Mesendoderm (in vitro differentiated cells): ENCODE results near the gene TDRD3.

ENCODE experiments used
- DNase-seq: peaks from one replicate; pipeline ENCODE4 v3.0.0; 2013
- H2AK5ac ChIP-seq: 2 replicates; pipeline ENCODE4 v1.6.1; 2013; ENCODE audit warnings: low read length, inconsistent platforms
- H2BK120ac ChIP-seq: 2 replicates; pipeline ENCODE4 v1.6.1; 2013; ENCODE audit warnings: low read depth, mild to moderate bottlenecking, low read length, moderate library complexity, mixed read lengths
- H2BK15ac ChIP-seq: replicated peaks from 2 replicates; pipeline ENCODE4 v1.6.1; 2013; ENCODE audit warnings: low read depth, mild to moderate bottlenecking, moderate library complexity
- H2BK5ac ChIP-seq: 2 replicates; pipeline ENCODE4 v1.6.1; 2013; ENCODE audit warnings: low read length, inconsistent platforms
- H3K18ac ChIP-seq: 2 replicates; pipeline ENCODE4 v1.6.1; 2013; ENCODE audit warnings: mild to moderate bottlenecking, low read length, mixed read lengths
- H3K23ac ChIP-seq: one replicate; pipeline ENCODE4 v1.6.1; 2013; ENCODE audit warnings: low read length
- H3K27ac ChIP-seq: 2 replicates; pipeline ENCODE4 v1.5.1; 2013; ENCODE audit warnings: low read depth, mild to moderate bottlenecking, inconsistent platforms, low read length, moderate library complexity
- H3K27me3 ChIP-seq: 2 replicates; pipeline ENCODE4 v1.6.1; 2013; ENCODE audit warnings: low read length, control low read depth, mild to moderate bottlenecking, inconsistent platforms; ENCODE audit not compliant: insufficient read depth, poor library complexity
- H3K36me3 ChIP-seq: 2 replicates; pipeline ENCODE4 v1.6.1; 2013; ENCODE audit warnings: low read length, inconsistent platforms; ENCODE audit not compliant: control insufficient read depth, insufficient read depth
- H3K4ac ChIP-seq: one replicate; pipeline ENCODE4 v1.6.1; 2013; ENCODE audit warnings: low read depth, mild to moderate bottlenecking, low read length, moderate library complexity
- H3K4me1 ChIP-seq: 2 replicates; pipeline ENCODE4 v1.6.1; 2013; ENCODE audit warnings: low read depth, low read length, inconsistent platforms; ENCODE audit not compliant: control insufficient read depth
- H3K4me2 ChIP-seq: 2 replicates; pipeline ENCODE4 v1.6.1; 2013; ENCODE audit warnings: low read length
- H3K4me3 ChIP-seq: 2 replicates; pipeline ENCODE4 v1.5.1; 2013; ENCODE audit warnings: mild to moderate bottlenecking, low read length
- H3K56ac ChIP-seq: one replicate; pipeline ENCODE4 v1.6.1; 2013; ENCODE audit warnings: low read length
- H3K79me1 ChIP-seq: 2 replicates; pipeline ENCODE4 v1.6.1; 2013; ENCODE audit warnings: low read length, inconsistent platforms
- H3K79me2 ChIP-seq: 2 replicates; pipeline ENCODE4 v1.6.1; 2013; ENCODE audit warnings: mild to moderate bottlenecking, low read length; ENCODE audit not compliant: control insufficient read depth, insufficient read depth
- H3K9ac ChIP-seq: 2 replicates; pipeline ENCODE4 v1.6.1; 2013; ENCODE audit warnings: low read length, inconsistent platforms
- H4K5ac ChIP-seq: one replicate; pipeline ENCODE4 v1.6.1; 2013; ENCODE audit warnings: low read length
- H4K8ac ChIP-seq: one replicate; pipeline ENCODE4 v1.6.1; 2013; ENCODE audit warnings: low read depth, mild to moderate bottlenecking, control low read depth, low read length, moderate library complexity
- WGBS: extraction: QIAGEN DNeasy Blood & Tissue Kit; methylation state at CpG from one replicate; pipeline ENCODE4 v1.1.7; 2013; ENCODE audit warnings: low lambda C conversion rate, missing lambda C conversion rate; ENCODE audit not compliant: insufficient coverage; ENCODE audit errors: extremely low coverage; 5-methylcytosine and 5-hydroxymethylcytosine counted together

Gene TDRD3

DNA sequence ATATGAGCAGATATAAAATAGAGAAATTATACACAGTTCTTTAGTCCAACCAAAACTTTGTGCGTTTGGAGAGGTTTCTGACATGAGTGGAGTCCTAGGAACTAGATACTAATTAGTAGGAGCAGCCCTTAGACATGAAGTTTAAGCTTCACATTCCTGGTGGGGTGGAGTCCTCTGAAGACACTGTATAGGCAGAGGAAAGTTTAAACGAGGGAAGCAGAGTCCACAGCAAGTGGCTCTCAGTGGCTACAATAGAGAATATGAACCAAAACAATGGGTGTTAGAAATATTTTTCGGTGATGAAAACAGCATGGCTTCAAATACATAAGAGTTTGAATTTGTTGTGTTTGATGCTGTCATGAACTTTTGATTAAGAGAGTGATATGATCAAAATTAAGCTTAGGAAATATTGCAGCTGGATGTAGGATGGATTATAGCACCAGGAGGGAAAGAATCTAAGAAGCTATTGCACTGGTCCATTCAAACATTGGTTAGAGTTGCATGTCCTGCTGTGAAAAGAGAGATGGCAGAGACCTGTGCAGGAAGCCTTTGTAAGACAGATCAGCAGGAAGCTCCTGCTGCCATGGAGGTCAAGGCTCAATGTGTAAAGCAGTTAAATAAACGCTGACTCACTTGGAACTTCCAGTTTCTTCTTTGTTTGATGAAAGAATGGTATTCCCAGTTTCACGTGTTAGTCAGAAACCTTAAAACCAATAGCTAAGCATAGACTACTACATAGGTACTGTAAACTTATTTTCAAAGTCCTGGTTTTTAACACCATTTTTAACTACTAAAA, 175.2 kb downstream of the TDRD3 start:
- Histone ChIP-seq H4K8ac (no peak overlapping the region), H3K27me3 (no peaks in the 10 kb centered on the region), H2BK15ac (peak overlapping the region; percentile 13), H3K4me3 (no peak overlapping the region), H3K18ac (peak overlapping the region; percentile 54), H2AK5ac (no peak overlapping the region), H3K27ac (peak overlapping the region; percentile 58), H2BK5ac (no peak overlapping the region), H3K79me2 (no peaks in the 10 kb centered on the region), H4K5ac (no peak overlapping the region), H3K36me3 (no peaks in the 10 kb centered on the region), H3K56ac (no peak overlapping the region), H3K23ac (no peak overlapping the region), H3K4ac (no peak overlapping the region), H3K9ac (no peak overlapping the region), H3K4me2 (no peak overlapping the region), H3K4me1 (peaks cover 10% of the 10 kb centered on the region), H2BK120ac (no peak overlapping the region), H3K79me1 (no peaks in the 10 kb centered on the region)
- peak; percentile 77 for DNase-seq
- WGBS: 100% methylated on average over 1 of the region's 5 CpGs

DNA sequence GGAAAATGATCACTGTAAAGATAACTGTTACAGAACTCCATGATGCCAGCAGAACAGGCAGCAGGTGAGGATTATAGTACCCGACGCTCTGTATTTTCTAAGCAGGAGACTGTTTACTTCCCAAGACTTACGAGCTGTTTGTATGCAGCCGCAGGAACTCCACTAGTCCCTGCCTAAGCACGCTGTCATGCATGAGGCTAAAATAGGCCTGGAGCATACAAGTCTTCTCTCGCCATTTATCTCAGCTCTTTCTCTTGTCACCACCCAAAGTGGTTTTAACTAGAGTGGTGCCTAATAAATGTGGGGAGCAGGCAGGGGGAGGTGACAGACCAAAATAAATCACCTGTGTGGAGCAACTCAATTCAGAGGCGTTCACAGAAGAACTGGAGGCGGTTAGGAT, 175.8 kb downstream of the TDRD3 start:
- Histone ChIP-seq H2BK15ac (no peak overlapping the region), H3K79me1 (no peaks in the 10 kb centered on the region), H3K56ac (peak overlapping the region; percentile 62), H2BK5ac (peak overlapping the region; percentile 61), H3K79me2 (no peaks in the 10 kb centered on the region), H3K27me3 (no peaks in the 10 kb centered on the region), H3K18ac (peak overlapping the region; percentile 75), H3K23ac (no peak overlapping the region), H3K4me2 (no peak overlapping the region), H4K8ac (peak overlapping the region; percentile 87), H2BK120ac (no peak overlapping the region), H2AK5ac (peak overlapping the region; percentile 83), H3K4me1 (peaks cover 10% of the 10 kb centered on the region), H3K9ac (peak overlapping the region; percentile 5), H3K4ac (peak overlapping the region; percentile 6), H3K36me3 (no peaks in the 10 kb centered on the region), H3K4me3 (no peak overlapping the region), H3K27ac (peak overlapping the region; percentile 58), H4K5ac (no peak overlapping the region)
- peak; percentile 71 for DNase-seq
- whole genome bisulfite sequencing: no CpG with 5 or more reads among the region's 8 CpGs

DNA sequence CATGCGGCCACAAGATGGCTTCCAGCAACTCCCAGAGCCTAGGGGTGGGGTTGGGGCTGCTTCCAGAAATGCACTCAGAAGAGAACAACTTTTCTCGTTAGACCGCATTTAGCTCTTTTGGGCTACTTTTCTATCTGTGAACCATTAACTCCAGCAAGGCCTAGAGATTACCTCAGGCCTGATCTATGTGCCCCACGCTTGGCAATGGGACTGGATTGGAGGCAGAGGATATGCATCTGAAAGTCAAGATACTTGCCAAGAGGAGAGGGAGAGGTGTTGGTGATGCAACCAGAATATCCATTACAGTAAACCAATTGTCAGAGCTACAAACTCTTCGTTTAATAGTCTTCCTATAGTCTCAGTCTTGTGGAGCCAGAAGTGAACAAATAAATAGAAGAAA, 177.7 kb downstream of the TDRD3 start:
- no CpG with 5 or more reads among the region's 5 CpGs for WGBS
- Histone ChIP-seq H3K9ac (no peak overlapping the region), H3K23ac (no peak overlapping the region), H3K27ac (no peak overlapping the region), H2BK120ac (no peak overlapping the region), H3K56ac (no peak overlapping the region), H3K79me1 (no peaks in the 10 kb centered on the region), H3K4me3 (no peak overlapping the region), H3K79me2 (no peaks in the 10 kb centered on the region), H3K4ac (no peak overlapping the region), H3K36me3 (no peaks in the 10 kb centered on the region), H4K8ac (no peak overlapping the region), H3K4me1 (peaks cover 10% of the 10 kb centered on the region), H2BK5ac (no peak overlapping the region), H3K27me3 (no peaks in the 10 kb centered on the region), H2BK15ac (no peak overlapping the region), H4K5ac (no peak overlapping the region), H3K4me2 (no peak overlapping the region), H3K18ac (peak overlapping the region; percentile 20), H2AK5ac (no peak overlapping the region)
- DNase-seq: peak; percentile 57

DNA sequence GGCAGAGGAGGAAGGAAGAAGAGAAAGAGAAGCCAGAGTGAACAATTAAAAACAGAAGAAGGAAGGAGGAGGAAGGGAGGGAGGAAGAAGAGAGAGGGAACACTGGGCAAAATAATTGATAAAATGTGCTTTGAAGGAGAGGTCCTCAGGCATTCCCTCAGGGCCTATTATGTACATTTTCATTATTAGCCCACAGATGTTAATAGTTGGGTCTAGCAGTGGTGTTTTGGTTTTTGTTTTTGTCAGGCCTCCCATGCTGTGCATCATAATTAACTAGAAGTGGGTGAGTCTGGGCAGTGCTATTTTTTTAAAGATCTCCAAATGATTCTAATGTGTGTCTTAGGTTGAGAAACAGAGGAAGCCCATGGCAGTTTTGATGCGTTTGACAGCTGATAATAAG, 178.1 kb downstream of the TDRD3 start:
- H3K4me2 ChIP-seq: no peak overlapping the region
- no peak overlapping the region for H3K18ac ChIP-seq
- H3K4me1 ChIP-seq: peaks cover 10% of the 10 kb centered on the region
- H3K79me2 ChIP-seq: no peaks in the 10 kb centered on the region
- no peak overlapping the region for H3K4me3 ChIP-seq
- no peak overlapping the region for H3K27ac ChIP-seq
- no peak overlapping the region for H2BK120ac ChIP-seq
- no peak overlapping the region for H2AK5ac ChIP-seq
- H3K23ac ChIP-seq: no peak overlapping the region
- H3K4ac ChIP-seq: no peak overlapping the region
- no peak overlapping the region for H4K8ac ChIP-seq
- WGBS: no CpG with 5 or more reads among the region's 1 CpG
- H3K79me1 ChIP-seq: no peaks in the 10 kb centered on the region
- no peak overlapping the region for H2BK15ac ChIP-seq
- H3K27me3 ChIP-seq: no peaks in the 10 kb centered on the region
- H3K9ac ChIP-seq: no peak overlapping the region
- no peak overlapping the region for H2BK5ac ChIP-seq
- no peak overlapping the region for H3K56ac ChIP-seq
- DNase-seq: no peak
- no peak overlapping the region for H4K5ac ChIP-seq
- H3K36me3 ChIP-seq: no peaks in the 10 kb centered on the region

DNA sequence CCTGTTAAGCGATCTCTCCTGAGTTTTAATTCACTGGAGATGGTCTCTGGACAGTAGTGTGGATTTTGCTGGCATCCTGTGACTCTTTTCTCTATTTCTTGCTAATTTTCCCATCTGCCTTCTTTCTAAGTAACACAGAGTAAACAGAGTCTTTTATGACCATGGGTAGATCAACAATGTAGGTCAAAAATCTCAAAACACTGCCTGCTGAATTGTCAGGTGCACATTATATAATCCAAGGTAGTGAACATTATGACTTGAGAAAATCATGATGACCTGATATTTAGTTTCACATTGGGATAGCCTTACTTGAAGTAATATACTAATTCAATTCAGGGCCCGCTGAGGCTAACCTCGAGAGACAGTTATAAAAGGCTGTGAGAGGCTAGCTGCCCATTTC, 180.7 kb downstream of the TDRD3 start:
- Histone ChIP-seq H3K4ac (no peak overlapping the region), H3K4me1 (peaks cover 4% of the 10 kb centered on the region), H4K5ac (no peak overlapping the region), H3K18ac (no peak overlapping the region), H2BK15ac (no peak overlapping the region), H4K8ac (no peak overlapping the region), H3K9ac (no peak overlapping the region), H2BK5ac (no peak overlapping the region), H3K4me3 (no peak overlapping the region), H3K79me1 (no peaks in the 10 kb centered on the region), H3K79me2 (no peaks in the 10 kb centered on the region), H2BK120ac (no peak overlapping the region), H3K23ac (no peak overlapping the region), H3K36me3 (no peaks in the 10 kb centered on the region), H3K27me3 (no peaks in the 10 kb centered on the region), H2AK5ac (no peak overlapping the region), H3K4me2 (no peak overlapping the region), H3K27ac (no peak overlapping the region), H3K56ac (no peak overlapping the region)
- no CpG with 5 or more reads among the region's 3 CpGs for WGBS
- DNase-seq: no peak
